Left ventricle myocardium superior (tissue), 1 donor: Measurements from ENCODE around the gene SESN1. TPM values are rescaled to one million over a fixed set of nuclear protein-coding genes. Genes with fewer than 3 reads are reported as not detected.
A peak's percentile ranks its signal among the peaks of the same experiment; 100 is the strongest.

Experiments
- ATAC-seq: fragments of 200-7000 bp; cut with Tn5 transposase; one replicate; pipeline ENCODE4 v1.9.1; 2020; ENCODE audit warnings: mild to moderate bottlenecking, moderate library complexity
- DNase-seq: peaks from one replicate; pipeline ENCODE4 v3.0.0-alpha.2; 2020
- intact Hi-C: fragments of 100-400 bp; cut with micrococcal nuclease; formaldehyde crosslinking; loops from one replicate; pipeline ENCODE4 v1.11.0; 2022
- total RNA-seq: library from RNA; stranded (reverse); fragmentation: NEBNext Ultra II Directional; extraction: Animal tissue kit (Norgen Biotek cat#: 25700); gene quantifications from one replicate; pipeline ENCODE4 v1.2.1, GENCODE V29; 2021
- donor health status: DM: no; HTN: yes; CAD: no; lungs with severe emphysema.

SESN1 gene
- total RNA-seq, 1 donor from 2014 or later: 70.0 TPM

GRCh38 chr6:109009962-109010704 is 84.5 kb downstream of the SESN1 start:
- ATAC-seq: peak; percentile 4
- intact Hi-C loops: loop anchor here (10.0 kb wide), 1 partner anchor 55 kb away; no protein-coding TSS in a partner anchor
- no peak for DNase-seq

GRCh38 chr6:109009236-109009961 is 85.2 kb downstream of the SESN1 start:
- DNase-seq (peak; percentile 99), ATAC-seq (peak; percentile 97)
- intact Hi-C loops: loop anchor here (10.0 kb wide), 1 partner anchor 55 kb away; no protein-coding TSS in a partner anchor

- no peak for DNase-seq
- peak; percentile 50 for ATAC-seq
- intact Hi-C loops: loop anchor here (10.0 kb wide), 1 partner anchor 56 kb away; no protein-coding TSS in a partner anchor
Observed at GRCh38 chr6:109008537-109009235, 86.0 kb downstream of the SESN1 start.

GRCh38 chr6:109008054-109008453 is 86.6 kb downstream of the SESN1 start:
- no peak for ATAC-seq
- intact Hi-C loops: loop anchor here (10.0 kb wide), 1 partner anchor 57 kb away; no protein-coding TSS in a partner anchor

GRCh38 chr6:109007521-109007920 is 87.1 kb downstream of the SESN1 start:
- ATAC-seq (no peak), DNase-seq (no peak)
- intact Hi-C loops: loop anchor here (10.0 kb wide), 1 partner anchor 57 kb away; no protein-coding TSS in a partner anchor

More at GRCh38 chr6:109008054-109008453, 86.6 kb downstream of the SESN1 start:
- no peak for DNase-seq

GRCh38 chr6:109006818-109007217 is 87.8 kb downstream of the SESN1 start:
- intact Hi-C loops: loop anchor here (10.0 kb wide), 1 partner anchor 58 kb away; no protein-coding TSS in a partner anchor
- ATAC-seq (no peak), DNase-seq (no peak)

GRCh38 chr6:109002882-109003281 is 91.8 kb downstream of the SESN1 start:
- DNase-seq: no peak
- intact Hi-C loops: loop anchor here (10.0 kb wide), 1 partner anchor 62 kb away; no protein-coding TSS in a partner anchor
- no peak for ATAC-seq

- intact Hi-C loops: loop anchor here (10.0 kb wide), 1 partner anchor 63 kb away; no protein-coding TSS in a partner anchor
- peak; percentile 78 for ATAC-seq
- no peak for DNase-seq
Observed at GRCh38 chr6:109002051-109002697, 92.5 kb downstream of the SESN1 start.

GRCh38 chr6:109001291-109001894 is 93.3 kb downstream of the SESN1 start:
- DNase-seq (no peak), ATAC-seq (peak; percentile 7)
- intact Hi-C loops: loop anchor here (10.0 kb wide), 1 partner anchor 63 kb away; no protein-coding TSS in a partner anchor

- intact Hi-C loops: loop anchor here (10.0 kb wide), 1 partner anchor 65 kb away; no protein-coding TSS in a partner anchor
- DNase-seq (no peak), ATAC-seq (no peak)
Observed at GRCh38 chr6:109000289-109000688, 94.4 kb downstream of the SESN1 start.

- ATAC-seq (peak; percentile 22), DNase-seq (no peak)
- intact Hi-C loops: no loop called here
Observed at GRCh38 chr6:108999428-108999827, 95.2 kb downstream of the SESN1 start.

GRCh38 chr6:108998485-108998884 is 96.2 kb downstream of the SESN1 start:
- DNase-seq: no peak
- peak; percentile 14 for ATAC-seq
- intact Hi-C loops: no loop called here

GRCh38 chr6:108996208-108996607 is 98.4 kb downstream of the SESN1 start:
- intact Hi-C loops: no loop called here
- DNase-seq: no peak
- no peak for ATAC-seq

- no peak for DNase-seq
- ATAC-seq: no peak
- intact Hi-C loops: no loop called here
Observed at GRCh38 chr6:108995296-108995695, 99.3 kb downstream of the SESN1 start.

GRCh38 chr6:108993876-108994275 is 100.8 kb downstream of the SESN1 start:
- intact Hi-C loops: no loop called here
- DNase-seq (no peak), ATAC-seq (no peak)

- DNase-seq: no peak
- intact Hi-C loops: no loop called here
- ATAC-seq: no peak
Observed at GRCh38 chr6:108989700-108990099, 104.9 kb downstream of the SESN1 start.

- intact Hi-C loops: no loop called here
- no peak for DNase-seq
- ATAC-seq: peak; percentile 56
Observed at GRCh38 chr6:108988765-108989164, 105.9 kb downstream of the SESN1 start.

GRCh38 chr6:108988296-108988695 is 106.3 kb downstream of the SESN1 start:
- intact Hi-C loops: no loop called here
- ATAC-seq (peak; percentile 83), DNase-seq (no peak)
